ENCODE data around the gene OR1M1.

DNA sequence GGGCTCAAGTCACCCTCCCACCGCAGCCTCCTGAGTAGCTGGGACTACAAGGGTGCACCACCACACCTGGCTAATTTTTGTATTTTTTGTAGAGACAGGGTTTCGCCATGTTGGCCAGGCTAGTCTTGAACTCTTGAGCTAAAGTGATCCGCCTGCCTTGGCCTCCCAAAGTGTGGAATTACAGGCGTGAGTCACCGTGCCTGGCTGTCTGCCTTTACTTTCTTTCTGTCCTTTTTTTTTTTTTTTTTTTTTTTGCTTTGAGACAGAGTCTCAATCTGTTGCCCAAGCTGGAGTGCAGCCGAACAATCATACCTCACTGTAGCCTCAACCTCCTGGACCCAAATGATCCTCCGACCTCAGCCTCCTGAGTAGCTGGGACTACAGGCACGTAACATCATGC is 25.0 kb upstream of the OR1M1 start:
- TF ChIP-seq SPI1 (IDR thresholded peaks at IDR 0.05; ENCODE audit: borderline replicate concordance, low read depth) (no peak), POLR2AphosphoS5 (IDR thresholded peaks at IDR 0.05; ENCODE audit: low read depth) (no peak)
- TF ChIP-seq, protein P1, sequence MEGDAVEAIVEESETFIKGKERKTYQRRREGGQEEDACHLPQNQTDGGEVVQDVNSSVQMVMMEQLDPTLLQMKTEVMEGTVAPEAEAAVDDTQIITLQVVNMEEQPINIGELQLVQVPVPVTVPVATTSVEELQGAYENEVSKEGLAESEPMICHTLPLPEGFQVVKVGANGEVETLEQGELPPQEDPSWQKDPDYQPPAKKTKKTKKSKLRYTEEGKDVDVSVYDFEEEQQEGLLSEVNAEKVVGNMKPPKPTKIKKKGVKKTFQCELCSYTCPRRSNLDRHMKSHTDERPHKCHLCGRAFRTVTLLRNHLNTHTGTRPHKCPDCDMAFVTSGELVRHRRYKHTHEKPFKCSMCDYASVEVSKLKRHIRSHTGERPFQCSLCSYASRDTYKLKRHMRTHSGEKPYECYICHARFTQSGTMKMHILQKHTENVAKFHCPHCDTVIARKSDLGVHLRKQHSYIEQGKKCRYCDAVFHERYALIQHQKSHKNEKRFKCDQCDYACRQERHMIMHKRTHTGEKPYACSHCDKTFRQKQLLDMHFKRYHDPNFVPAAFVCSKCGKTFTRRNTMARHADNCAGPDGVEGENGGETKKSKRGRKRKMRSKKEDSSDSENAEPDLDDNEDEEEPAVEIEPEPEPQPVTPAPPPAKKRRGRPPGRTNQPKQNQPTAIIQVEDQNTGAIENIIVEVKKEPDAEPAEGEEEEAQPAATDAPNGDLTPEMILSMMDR (IDR thresholded peaks at IDR 0.05; ENCODE audit: insufficient read depth, low read length): no peak
- TF ChIP-seq, protein P2, sequence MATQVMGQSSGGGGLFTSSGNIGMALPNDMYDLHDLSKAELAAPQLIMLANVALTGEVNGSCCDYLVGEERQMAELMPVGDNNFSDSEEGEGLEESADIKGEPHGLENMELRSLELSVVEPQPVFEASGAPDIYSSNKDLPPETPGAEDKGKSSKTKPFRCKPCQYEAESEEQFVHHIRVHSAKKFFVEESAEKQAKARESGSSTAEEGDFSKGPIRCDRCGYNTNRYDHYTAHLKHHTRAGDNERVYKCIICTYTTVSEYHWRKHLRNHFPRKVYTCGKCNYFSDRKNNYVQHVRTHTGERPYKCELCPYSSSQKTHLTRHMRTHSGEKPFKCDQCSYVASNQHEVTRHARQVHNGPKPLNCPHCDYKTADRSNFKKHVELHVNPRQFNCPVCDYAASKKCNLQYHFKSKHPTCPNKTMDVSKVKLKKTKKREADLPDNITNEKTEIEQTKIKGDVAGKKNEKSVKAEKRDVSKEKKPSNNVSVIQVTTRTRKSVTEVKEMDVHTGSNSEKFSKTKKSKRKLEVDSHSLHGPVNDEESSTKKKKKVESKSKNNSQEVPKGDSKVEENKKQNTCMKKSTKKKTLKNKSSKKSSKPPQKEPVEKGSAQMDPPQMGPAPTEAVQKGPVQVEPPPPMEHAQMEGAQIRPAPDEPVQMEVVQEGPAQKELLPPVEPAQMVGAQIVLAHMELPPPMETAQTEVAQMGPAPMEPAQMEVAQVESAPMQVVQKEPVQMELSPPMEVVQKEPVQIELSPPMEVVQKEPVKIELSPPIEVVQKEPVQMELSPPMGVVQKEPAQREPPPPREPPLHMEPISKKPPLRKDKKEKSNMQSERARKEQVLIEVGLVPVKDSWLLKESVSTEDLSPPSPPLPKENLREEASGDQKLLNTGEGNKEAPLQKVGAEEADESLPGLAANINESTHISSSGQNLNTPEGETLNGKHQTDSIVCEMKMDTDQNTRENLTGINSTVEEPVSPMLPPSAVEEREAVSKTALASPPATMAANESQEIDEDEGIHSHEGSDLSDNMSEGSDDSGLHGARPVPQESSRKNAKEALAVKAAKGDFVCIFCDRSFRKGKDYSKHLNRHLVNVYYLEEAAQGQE (IDR thresholded peaks at IDR 0.05; ENCODE audit: insufficient replicate concordance, low read depth): no peak

Data from HL-60 (cell line).